ENCODE measurements around the gene PAPPA.

- TF ChIP-seq CTCF (conservative IDR thresholded peaks at IDR 0.05 in 1 of 2, IDR thresholded peaks at IDR 0.05 in 1 of 2; ENCODE audit: extremely low read depth in 1 of 2, insufficient read depth in 1 of 2, low read depth in 1 of 2, low read length in 2 of 2) (no peak), EZH2 (IDR thresholded peaks at IDR 0.05; ENCODE audit: borderline replicate concordance, low read length) (no peak)
Measured at GRCh38 chr9:116103976-116104820, 49.4 kb upstream of the PAPPA start.

All from mammary epithelial cell (primary cell).